Measurements from ENCODE around the gene RPS6KA2.
"Not testable (repeated sequence)": the region's sequence is repeated elsewhere in the genome, so short reads cannot be mapped to it uniquely, and the experiment has no call there.

The RPS6KA2 gene

GRCh38 chr6:166584155-166584554 is 42.9 kb downstream of the RPS6KA2 start:
- H3K9me3 Mint-ChIP-seq: no peaks in the 10 kb centered on the region
- H3K4me1 Mint-ChIP-seq: peaks cover 7% of the 10 kb centered on the region
- H3K4me3 Mint-ChIP-seq: no peak overlapping the region
- no peaks in the 10 kb centered on the region for H3K36me3 Mint-ChIP-seq
- no peak overlapping the region for H3K27ac Mint-ChIP-seq
- no peaks in the 10 kb centered on the region for H3K27me3 Mint-ChIP-seq

GRCh38 chr6:166583230-166583965 is 43.7 kb downstream of the RPS6KA2 start:
- H3K27ac Mint-ChIP-seq: no peak overlapping the region
- no peaks in the 10 kb centered on the region for H3K36me3 Mint-ChIP-seq
- H3K4me3 Mint-ChIP-seq: no peak overlapping the region
- H3K4me1 Mint-ChIP-seq: no peaks in the 10 kb centered on the region
- no peaks in the 10 kb centered on the region for H3K9me3 Mint-ChIP-seq
- no peaks in the 10 kb centered on the region for H3K27me3 Mint-ChIP-seq

- H3K27me3 Mint-ChIP-seq: no peaks in the 10 kb centered on the region
Measured at GRCh38 chr6:166582258-166582657, 44.8 kb downstream of the RPS6KA2 start.

GRCh38 chr6:166581801-166582200 is 45.2 kb downstream of the RPS6KA2 start:
- not testable (repeated sequence) for H3K9me3 Mint-ChIP-seq, H3K4me3 Mint-ChIP-seq, H3K27ac Mint-ChIP-seq, H3K36me3 Mint-ChIP-seq, H3K27me3 Mint-ChIP-seq, H3K4me1 Mint-ChIP-seq

More at GRCh38 chr6:166582258-166582657, 44.8 kb downstream of the RPS6KA2 start:
- Mint-ChIP-seq H3K4me1 (no peaks in the 10 kb centered on the region), H3K36me3 (peaks cover 2% of the 10 kb centered on the region), H3K27ac (no peak overlapping the region), H3K4me3 (no peak overlapping the region), H3K9me3 (no peaks in the 10 kb centered on the region)

GRCh38 chr6:166581091-166581511 is 46.0 kb downstream of the RPS6KA2 start:
- Mint-ChIP-seq H3K4me1 (no peaks in the 10 kb centered on the region), H3K9me3 (no peaks in the 10 kb centered on the region), H3K36me3 (peaks cover 6% of the 10 kb centered on the region), H3K27ac (no peak overlapping the region), H3K4me3 (no peak overlapping the region), H3K27me3 (no peaks in the 10 kb centered on the region)

- no peaks in the 10 kb centered on the region for H3K9me3 Mint-ChIP-seq
- H3K27ac Mint-ChIP-seq: no peak overlapping the region
- H3K4me3 Mint-ChIP-seq: no peak overlapping the region
- H3K4me1 Mint-ChIP-seq: no peaks in the 10 kb centered on the region
- peaks cover 6% of the 10 kb centered on the region for H3K36me3 Mint-ChIP-seq
- no peaks in the 10 kb centered on the region for H3K27me3 Mint-ChIP-seq
Measured at GRCh38 chr6:166580076-166581050, 46.7 kb downstream of the RPS6KA2 start.

GRCh38 chr6:166579237-166579850 is 47.7 kb downstream of the RPS6KA2 start:
- peaks cover 6% of the 10 kb centered on the region for H3K9me3 Mint-ChIP-seq
- H3K4me1 Mint-ChIP-seq: no peaks in the 10 kb centered on the region
- H3K27me3 Mint-ChIP-seq: no peaks in the 10 kb centered on the region
- H3K36me3 Mint-ChIP-seq: peaks cover 9% of the 10 kb centered on the region
- H3K27ac Mint-ChIP-seq: no peak overlapping the region
- H3K4me3 Mint-ChIP-seq: no peak overlapping the region

GRCh38 chr6:166578536-166579236 is 48.4 kb downstream of the RPS6KA2 start:
- no peaks in the 10 kb centered on the region for H3K27me3 Mint-ChIP-seq
- H3K36me3 Mint-ChIP-seq: peaks cover 9% of the 10 kb centered on the region
- H3K4me1 Mint-ChIP-seq: no peaks in the 10 kb centered on the region
- no peak overlapping the region for H3K4me3 Mint-ChIP-seq
- H3K27ac Mint-ChIP-seq: no peak overlapping the region
- peaks cover 6% of the 10 kb centered on the region for H3K9me3 Mint-ChIP-seq

- peaks cover 6% of the 10 kb centered on the region for H3K9me3 Mint-ChIP-seq
- no peaks in the 10 kb centered on the region for H3K27me3 Mint-ChIP-seq
- no peak overlapping the region for H3K27ac Mint-ChIP-seq
- no peaks in the 10 kb centered on the region for H3K4me1 Mint-ChIP-seq
- peaks cover 9% of the 10 kb centered on the region for H3K36me3 Mint-ChIP-seq
- no peak overlapping the region for H3K4me3 Mint-ChIP-seq
Measured at GRCh38 chr6:166575205-166575604, 51.8 kb downstream of the RPS6KA2 start.

GRCh38 chr6:166573511-166574216 is 53.4 kb downstream of the RPS6KA2 start:
- H3K27ac Mint-ChIP-seq: no peak overlapping the region

GRCh38 chr6:166572370-166573261 is 54.4 kb downstream of the RPS6KA2 start:
- no peaks in the 10 kb centered on the region for H3K4me1 Mint-ChIP-seq
- peak overlapping the region; percentile 43 for H3K27ac Mint-ChIP-seq
- no peak overlapping the region for H3K4me3 Mint-ChIP-seq
- H3K9me3 Mint-ChIP-seq: peaks cover 6% of the 10 kb centered on the region
- H3K36me3 Mint-ChIP-seq: peaks cover 9% of the 10 kb centered on the region
- H3K27me3 Mint-ChIP-seq: no peaks in the 10 kb centered on the region

More at GRCh38 chr6:166573511-166574216, 53.4 kb downstream of the RPS6KA2 start:
- H3K4me1 Mint-ChIP-seq: no peaks in the 10 kb centered on the region
- no peak overlapping the region for H3K4me3 Mint-ChIP-seq
- no peaks in the 10 kb centered on the region for H3K27me3 Mint-ChIP-seq
- H3K36me3 Mint-ChIP-seq: peaks cover 9% of the 10 kb centered on the region
- H3K9me3 Mint-ChIP-seq: peaks cover 6% of the 10 kb centered on the region

- peaks cover 6% of the 10 kb centered on the region for H3K9me3 Mint-ChIP-seq
- no peaks in the 10 kb centered on the region for H3K4me1 Mint-ChIP-seq
Measured at GRCh38 chr6:166570929-166571713, 55.9 kb downstream of the RPS6KA2 start.

GRCh38 chr6:166569206-166569605 is 57.8 kb downstream of the RPS6KA2 start:
- no peaks in the 10 kb centered on the region for H3K27me3 Mint-ChIP-seq
- H3K4me1 Mint-ChIP-seq: no peaks in the 10 kb centered on the region
- no peak overlapping the region for H3K4me3 Mint-ChIP-seq
- no peak overlapping the region for H3K27ac Mint-ChIP-seq
- H3K9me3 Mint-ChIP-seq: no peaks in the 10 kb centered on the region
- no peaks in the 10 kb centered on the region for H3K36me3 Mint-ChIP-seq

More at GRCh38 chr6:166570929-166571713, 55.9 kb downstream of the RPS6KA2 start:
- H3K27me3 Mint-ChIP-seq: no peaks in the 10 kb centered on the region
- H3K36me3 Mint-ChIP-seq: peaks cover 3% of the 10 kb centered on the region
- no peak overlapping the region for H3K27ac Mint-ChIP-seq
- H3K4me3 Mint-ChIP-seq: no peak overlapping the region
